Measurements from ENCODE around the gene CHRM4.
A peak's percentile ranks its signal among the peaks of the same experiment; 100 is the strongest.

CHRM4 gene

GRCh38 chr11:46391578-46392420, at the start of gene CHRM4:
Gene CHRM4, minus strand, starts transcription at chr11:46391776. Its CDS starts 5,219 bp downstream, at chr11:46386557.
- peak; percentile 28 for DNase-seq

DNA sequence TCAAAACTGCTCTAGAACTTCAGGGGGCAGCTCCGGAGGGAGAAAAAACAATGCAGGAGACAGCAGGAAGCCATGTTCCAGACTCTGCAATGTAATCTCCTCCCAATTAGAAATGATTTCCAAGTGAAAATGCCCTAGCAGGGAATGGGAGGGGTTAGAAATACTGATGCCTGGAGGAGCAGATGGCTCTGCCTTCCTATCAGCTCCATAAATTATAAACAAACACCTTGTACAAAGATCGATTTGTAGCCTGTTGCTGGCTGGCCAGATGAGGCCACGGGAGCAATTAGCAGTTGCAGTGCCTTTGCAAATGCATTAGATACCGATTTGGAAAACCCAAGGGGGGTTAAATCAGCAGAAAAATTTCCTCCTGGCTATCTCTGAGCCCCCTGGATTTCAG, 46.6 kb upstream of the CHRM4 start:
- DNase-seq = no peak

DNA sequence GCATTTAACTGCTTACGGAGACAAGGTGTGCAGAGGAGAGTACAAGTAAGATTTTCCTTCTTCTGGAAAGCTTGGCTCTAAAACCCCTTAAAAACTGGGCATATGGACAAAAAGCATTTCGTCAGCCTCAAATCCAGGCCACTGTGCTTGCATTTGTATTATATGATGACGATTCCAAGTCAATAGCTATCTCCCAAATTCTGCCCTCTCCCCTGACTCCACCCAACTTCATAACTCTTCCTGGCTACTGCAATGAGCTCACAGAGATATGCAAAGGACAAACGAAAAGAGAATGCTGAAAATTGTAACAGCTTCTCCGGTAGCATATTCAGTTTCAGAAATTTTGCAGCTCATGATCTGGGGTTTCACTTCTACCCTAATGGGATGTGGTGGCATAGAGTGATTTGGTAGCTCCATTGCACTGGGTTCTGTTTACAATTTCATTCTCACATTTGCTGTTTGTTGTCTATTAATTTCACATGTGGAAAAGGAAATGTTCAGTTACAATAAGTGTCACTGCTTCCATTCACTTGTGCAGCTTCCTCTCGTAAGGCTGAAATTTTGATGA, 45.6 kb upstream of the CHRM4 start:
- no peak for DNase-seq

DNA sequence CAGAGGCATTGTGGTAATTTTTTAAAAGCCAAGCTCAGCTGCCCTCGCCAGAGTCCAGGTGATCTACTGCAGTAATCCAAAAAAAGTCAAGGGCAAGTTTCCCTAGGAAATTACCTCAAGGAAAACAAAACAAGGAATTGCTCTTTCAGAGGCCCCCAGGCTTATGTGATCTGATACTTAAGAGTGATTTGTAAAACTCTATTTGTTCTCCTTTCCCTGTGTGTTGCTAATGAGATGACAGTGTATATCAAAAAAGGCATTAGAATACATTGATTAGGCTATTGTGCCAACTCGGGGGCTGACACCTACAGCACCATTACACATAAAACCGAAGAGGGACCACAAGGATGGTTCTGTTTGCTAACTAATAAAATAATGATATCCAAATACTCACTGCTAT, 44.5 kb upstream of the CHRM4 start:
- DNase-seq = no peak

- no peak for DNase-seq
Measured at GRCh38 chr11:46435679-46436078, 44.1 kb upstream of the CHRM4 start.

GRCh38 chr11:46431211-46431610, 39.6 kb upstream of the CHRM4 start:
- DNase-seq = no peak

DNA sequence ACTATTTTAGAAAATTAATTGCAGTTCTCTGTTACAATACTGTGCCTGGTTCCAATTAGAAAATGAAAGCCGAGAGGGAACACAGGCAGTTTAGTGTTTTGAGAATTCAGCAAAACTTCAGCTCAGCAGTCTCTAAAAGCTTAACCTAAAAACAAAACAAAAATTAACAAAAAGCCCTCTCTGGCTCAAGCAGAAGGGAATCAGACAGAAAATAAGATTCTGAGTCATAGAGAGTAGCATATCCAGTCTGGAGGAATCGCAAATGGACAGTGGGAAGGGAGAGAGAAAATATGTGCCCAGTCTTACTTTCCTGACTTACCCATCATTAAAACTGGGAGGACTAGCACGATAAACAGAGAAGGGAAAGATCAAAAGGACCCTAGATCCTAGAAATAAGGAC, 38.1 kb upstream of the CHRM4 start:
- DNase-seq = no peak

GRCh38 chr11:46427364-46427763, 35.8 kb upstream of the CHRM4 start:
- DNase-seq = no peak

DNA sequence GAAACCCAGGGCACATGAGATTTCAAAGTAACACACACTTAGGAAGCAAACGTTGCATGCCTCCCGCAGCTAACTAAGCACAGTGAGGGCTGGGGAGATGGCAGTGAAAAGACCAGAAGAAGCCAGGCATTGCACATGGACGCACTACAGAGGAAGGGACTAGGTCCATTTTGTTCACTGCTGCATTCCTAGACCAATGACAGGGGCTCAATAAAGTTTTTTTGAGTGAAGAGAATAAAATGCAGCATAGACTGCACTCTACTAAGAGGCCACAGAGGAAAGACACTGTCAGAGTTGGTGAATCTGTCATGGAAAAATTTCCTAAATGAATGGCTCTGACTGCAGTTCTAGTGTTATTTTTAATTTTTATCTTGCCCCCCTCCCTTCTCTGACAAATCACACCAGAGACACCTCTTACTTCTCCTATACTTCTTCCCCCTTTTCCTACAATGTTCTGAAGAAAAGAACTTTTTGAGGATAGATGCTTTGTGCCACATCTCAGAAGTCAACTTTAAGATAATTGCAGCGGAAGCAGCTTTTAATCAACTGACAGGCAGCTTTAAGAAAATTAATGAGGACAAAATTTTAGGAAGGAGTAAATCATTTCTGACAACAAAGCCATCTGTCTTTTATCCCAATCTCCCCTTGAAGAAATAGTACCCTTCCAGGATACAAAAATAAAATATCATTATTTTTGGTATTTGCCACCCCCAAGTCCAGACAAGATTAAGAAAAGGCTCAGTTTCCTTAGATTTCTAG, 34.8 kb upstream of the CHRM4 start:
- no peak for DNase-seq

DNA sequence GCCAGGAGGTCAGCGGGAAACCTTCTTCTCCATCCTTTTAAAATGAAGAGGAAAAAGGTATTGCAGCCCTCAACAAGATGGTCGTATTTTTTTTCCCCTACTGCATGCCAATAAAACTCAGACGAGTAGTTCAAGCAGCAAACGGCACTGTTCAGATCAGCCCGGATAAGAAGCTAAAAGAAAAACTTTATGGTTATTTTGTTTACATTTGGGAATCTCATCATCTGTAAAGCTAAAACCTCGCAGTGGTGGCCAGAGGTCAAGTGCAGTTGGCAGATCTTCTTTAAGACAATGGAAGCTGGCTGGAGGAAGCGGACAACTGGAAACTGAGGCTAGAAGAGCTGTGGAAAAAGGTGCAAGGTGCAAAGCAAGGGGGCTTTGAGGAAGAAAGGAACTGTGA, 31.0 kb upstream of the CHRM4 start:
- DNase-seq = no peak

DNA sequence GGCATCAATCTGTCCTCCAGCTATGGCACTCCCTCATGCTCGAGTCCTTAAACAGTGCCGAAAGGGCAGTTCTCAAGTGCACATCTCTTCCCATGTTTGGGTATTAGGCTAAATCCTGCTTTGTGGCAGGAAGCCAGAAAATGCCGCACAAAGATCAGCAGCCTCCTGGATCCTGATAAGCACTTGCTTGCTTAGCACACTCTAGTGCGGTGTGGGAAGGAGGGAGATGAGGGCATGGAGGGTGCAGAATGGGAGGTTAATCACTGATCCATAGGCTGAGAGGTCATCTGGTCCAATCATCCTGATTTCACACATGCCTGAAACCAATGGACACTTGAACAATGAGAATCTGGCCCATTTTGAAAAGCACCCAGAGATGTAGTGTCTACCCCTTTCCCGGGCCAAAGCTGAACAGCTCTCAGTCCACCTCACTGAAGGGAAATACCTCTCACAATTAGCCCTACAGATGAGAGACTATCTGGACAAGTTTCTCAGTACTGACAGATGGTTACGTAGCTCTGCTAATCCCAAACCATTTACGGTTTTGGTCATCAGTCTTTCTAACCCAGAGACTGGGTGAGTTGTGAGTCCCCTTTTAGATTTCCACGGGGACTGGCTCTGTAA, 29.8 kb upstream of the CHRM4 start:
- no peak for DNase-seq

DNA sequence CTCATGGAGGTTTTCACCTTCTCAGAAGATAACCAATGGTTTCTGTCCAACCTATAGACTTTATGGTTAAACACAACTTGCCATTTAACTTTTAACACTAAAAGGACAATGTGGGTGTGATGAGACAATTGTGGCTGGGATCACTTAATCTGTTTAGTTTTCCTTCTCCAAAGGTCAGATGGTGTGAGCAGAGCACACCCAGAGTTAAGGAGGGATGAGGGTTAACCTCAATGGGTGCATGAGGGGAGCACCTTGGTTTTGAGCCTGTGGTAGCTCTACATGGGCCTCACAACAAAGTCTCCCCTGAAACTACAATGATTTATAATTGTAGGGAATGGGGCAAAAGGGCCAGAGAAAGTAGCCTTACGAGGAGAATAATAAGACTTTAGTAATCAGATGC, 28.9 kb upstream of the CHRM4 start:
- DNase-seq = no peak

GRCh38 chr11:46418751-46419150, 27.2 kb upstream of the CHRM4 start:
- no peak for DNase-seq

DNA sequence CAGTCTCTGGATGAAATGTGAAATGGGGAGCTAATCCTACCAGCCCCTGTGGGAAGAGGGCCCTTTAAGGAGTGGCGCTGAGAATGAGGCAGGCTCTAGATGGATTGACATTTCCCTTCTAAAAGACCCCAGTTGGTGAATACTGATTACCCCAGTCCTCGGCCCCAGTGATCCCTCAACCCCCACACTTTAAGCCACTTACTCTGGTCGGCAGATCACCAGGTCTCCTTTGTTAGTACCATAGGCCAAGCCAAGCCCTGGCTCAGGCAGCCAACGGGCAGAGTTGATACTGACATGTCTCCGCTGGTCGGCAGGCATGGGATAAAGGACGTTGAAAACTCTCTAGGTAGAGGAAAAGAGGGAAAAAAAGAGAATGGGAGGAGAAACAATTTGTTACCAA, 26.1 kb upstream of the CHRM4 start:
- DNase-seq = no peak

GRCh38 chr11:46414879-46415278, 23.3 kb upstream of the CHRM4 start:
- DNase-seq = no peak

DNA sequence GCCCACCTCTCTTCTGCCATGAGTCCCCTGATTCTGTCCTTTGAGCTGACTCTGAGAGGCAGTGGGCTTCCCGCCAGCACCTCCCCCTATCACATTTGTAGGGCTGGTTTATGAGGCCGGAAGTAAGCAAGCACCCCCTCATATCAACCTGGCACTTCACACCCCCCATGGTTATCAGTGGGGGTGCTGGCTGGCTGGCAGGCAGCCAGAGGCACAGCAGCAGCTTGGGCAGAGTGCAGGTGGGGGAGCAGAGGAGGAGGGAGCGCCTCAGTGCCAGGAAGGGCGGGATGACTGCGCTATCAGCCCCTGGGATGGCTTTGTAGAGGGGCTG, 22.9 kb upstream of the CHRM4 start:
- no peak for DNase-seq

GRCh38 chr11:46413760-46414465, 22.3 kb upstream of the CHRM4 start:
- DNase-seq = no peak

- DNase-seq = no peak
Measured at GRCh38 chr11:46410021-46410420, 18.4 kb upstream of the CHRM4 start.

DNA sequence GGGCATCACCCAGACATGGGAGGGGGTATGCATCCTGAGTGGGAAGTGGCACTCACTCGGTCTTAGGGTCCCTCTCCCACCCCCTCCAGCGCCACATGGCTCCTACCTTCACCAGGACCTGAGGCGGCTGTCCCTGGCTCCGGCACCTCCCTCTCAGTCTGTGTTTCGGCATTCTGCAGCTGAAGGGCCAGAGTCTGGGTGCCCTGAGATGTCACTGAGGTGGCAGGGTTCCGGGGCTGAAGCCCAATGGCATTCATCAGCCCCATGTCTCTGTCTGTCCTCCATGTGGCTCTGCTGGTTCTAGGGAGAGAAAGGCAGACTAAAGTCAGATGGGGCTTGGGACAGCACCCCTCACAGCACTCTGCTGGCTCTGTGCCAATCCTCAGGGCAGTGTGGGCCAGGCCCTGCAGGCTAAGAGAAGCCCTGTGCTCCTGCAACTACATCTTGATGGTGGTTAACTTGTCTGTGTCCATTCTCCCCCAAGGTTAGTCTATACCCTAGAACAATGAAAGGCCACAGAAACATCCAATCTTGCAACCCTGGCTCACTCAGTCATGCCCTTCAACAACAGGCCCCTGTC, 16.9 kb upstream of the CHRM4 start:
- no peak for DNase-seq

DNA sequence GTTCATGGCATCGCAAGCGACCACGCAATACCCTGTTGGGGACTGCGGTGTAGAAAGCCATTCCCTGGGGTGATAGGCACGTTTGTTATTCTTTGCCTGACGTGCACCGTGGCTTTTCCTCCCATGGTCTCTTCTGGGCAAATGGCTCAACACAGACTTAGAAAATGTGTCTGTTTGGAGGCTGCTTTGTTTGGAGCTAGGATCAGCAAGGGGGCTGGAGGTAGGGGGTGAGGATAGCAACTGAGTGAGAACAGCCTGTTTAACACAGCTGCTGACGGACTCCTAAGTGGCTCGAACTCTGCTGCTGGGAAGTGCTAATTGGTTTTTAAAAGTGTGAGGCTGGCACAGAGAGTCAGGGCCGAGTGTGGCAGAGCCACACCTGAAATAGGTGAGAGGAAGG, 16.1 kb upstream of the CHRM4 start:
- DNase-seq = no peak

DNA sequence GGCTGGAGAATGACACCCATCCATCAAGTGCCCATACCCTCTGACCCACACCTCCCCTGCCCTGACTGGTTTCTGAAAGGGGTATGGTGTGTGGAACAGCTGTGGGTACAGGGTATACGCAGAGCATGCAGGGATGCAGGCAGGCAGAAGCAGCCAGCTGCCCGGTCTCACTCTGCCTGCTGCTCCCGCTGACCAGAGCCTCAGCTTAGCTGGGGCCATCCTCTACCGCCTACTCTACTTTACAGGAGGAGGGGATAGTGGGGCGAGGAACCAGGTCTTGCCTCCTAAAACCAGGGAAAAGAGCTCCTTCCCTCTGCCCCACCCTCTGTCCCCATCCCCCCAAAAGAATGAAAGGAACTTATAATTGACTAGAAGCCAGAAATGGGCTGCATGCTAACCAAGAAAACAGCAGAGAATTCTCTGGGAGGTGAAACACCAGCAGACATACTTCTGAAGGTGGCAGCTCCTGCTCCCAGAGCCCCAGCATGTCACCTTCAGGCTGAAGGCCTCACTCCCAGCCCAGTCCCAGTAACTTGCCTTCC, 13.0 kb upstream of the CHRM4 start:
- no peak for DNase-seq
